ENCODE measurements around the gene MGARP.

The MGARP gene

GRCh38 chr4:139223682-139224317 lies 56.2 kb downstream of the MGARP start:
- no peaks in the 10 kb centered on the region for H3K36me3 ChIP-seq (ENCODE audit: control insufficient read depth in 1 of 2, insufficient read depth in 2 of 2, low read length in 2 of 2)
- H3K14ac ChIP-seq (ENCODE audit: low read length): no peak overlapping the region
- DNase-seq: no peak
- H3K79me2 ChIP-seq (ENCODE audit: control insufficient read depth, insufficient read depth, low read length, poor library complexity): no peaks in the 10 kb centered on the region
- H2AFZ ChIP-seq (ENCODE audit: insufficient read depth, low read length, poor library complexity): no peak overlapping the region
- no peaks in the 10 kb centered on the region for H3K9me3 ChIP-seq (ENCODE audit: insufficient read depth, low read depth, low read length)
- WGBS (ENCODE audit: extremely low coverage, insufficient coverage, insufficient read length): no CpG with 5 or more reads among the region's 2 CpGs
- no peak overlapping the region for H3K18ac ChIP-seq (ENCODE audit: low read length)
- H4K91ac ChIP-seq (ENCODE audit: low read depth, low read length): no peak overlapping the region
- no peak overlapping the region for H3K23ac ChIP-seq (ENCODE audit: low read length)
- no peak overlapping the region for H2BK12ac ChIP-seq (ENCODE audit: low read length)
- no peak overlapping the region for H2BK120ac ChIP-seq (ENCODE audit: insufficient read depth, low read length, poor library complexity)
- H3K9ac ChIP-seq (ENCODE audit: low read length): no peak overlapping the region
- no peak overlapping the region for H2BK5ac ChIP-seq (ENCODE audit: low read depth, low read length, poor library complexity)
- H3K4me2 ChIP-seq (ENCODE audit: low read length): no peak overlapping the region
- H3K27me3 ChIP-seq (ENCODE audit: insufficient read depth, low read length): no peaks in the 10 kb centered on the region
- H3K79me1 ChIP-seq (ENCODE audit: low read length): no peaks in the 10 kb centered on the region
- H3K4me1 ChIP-seq (ENCODE audit: control insufficient read depth in 1 of 2, insufficient read depth in 2 of 2, low read length in 2 of 2): no peaks in the 10 kb centered on the region
- H4K12ac ChIP-seq (ENCODE audit: low read depth, low read length): no peak overlapping the region
- no peak overlapping the region for H4K8ac ChIP-seq (ENCODE audit: low read depth, low read length)
- no peak overlapping the region for H3K4ac ChIP-seq (ENCODE audit: low read depth, low read length)
- no peak overlapping the region for H3K4me3 ChIP-seq (ENCODE audit: low read depth, low read length)
- H3K27ac ChIP-seq (ENCODE audit: low read depth, low read length): no peak overlapping the region
- no peak overlapping the region for H2AK5ac ChIP-seq (ENCODE audit: low read length)

DNA sequence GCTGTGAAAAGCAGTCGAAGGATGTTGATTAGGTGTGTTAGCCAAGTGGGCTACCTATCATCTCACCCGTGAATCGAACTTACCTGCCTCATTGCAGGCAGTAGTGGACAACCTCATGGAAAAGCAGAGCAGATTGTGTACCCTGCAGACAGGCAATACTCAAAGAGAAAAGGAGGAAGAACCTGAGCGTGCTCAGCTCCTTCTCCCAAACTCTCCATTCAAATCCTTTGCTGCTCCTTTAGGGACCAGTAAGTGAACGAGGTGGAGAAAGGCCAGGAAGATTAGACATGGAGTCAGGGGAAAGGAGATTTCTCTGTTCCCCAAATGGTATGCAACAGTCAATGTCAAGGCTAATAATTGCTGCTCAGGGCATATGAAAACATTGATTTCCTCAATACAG lies 57.8 kb downstream of the MGARP start:
- no peak overlapping the region for H3K14ac ChIP-seq (ENCODE audit: low read length)
- H3K4me3 ChIP-seq (ENCODE audit: low read depth, low read length): no peak overlapping the region
- no peak overlapping the region for H4K12ac ChIP-seq (ENCODE audit: low read depth, low read length)
- no peak for DNase-seq
- H3K9me3 ChIP-seq (ENCODE audit: insufficient read depth, low read depth, low read length): no peaks in the 10 kb centered on the region
- no peak overlapping the region for H2BK5ac ChIP-seq (ENCODE audit: low read depth, low read length, poor library complexity)
- no peaks in the 10 kb centered on the region for H3K79me2 ChIP-seq (ENCODE audit: control insufficient read depth, insufficient read depth, low read length, poor library complexity)
- H2AK5ac ChIP-seq (ENCODE audit: low read length): no peak overlapping the region
- H2BK12ac ChIP-seq (ENCODE audit: low read length): no peak overlapping the region
- no peak overlapping the region for H3K4ac ChIP-seq (ENCODE audit: low read depth, low read length)
- no peaks in the 10 kb centered on the region for H3K27me3 ChIP-seq (ENCODE audit: insufficient read depth, low read length)
- H2BK120ac ChIP-seq (ENCODE audit: insufficient read depth, low read length, poor library complexity): no peak overlapping the region
- H3K9ac ChIP-seq (ENCODE audit: low read length): no peak overlapping the region
- H3K36me3 ChIP-seq (ENCODE audit: control insufficient read depth in 1 of 2, insufficient read depth in 2 of 2, low read length in 2 of 2): no peaks in the 10 kb centered on the region
- no peak overlapping the region for H3K23ac ChIP-seq (ENCODE audit: low read length)
- no peak overlapping the region for H2AFZ ChIP-seq (ENCODE audit: insufficient read depth, low read length, poor library complexity)
- no peak overlapping the region for H3K18ac ChIP-seq (ENCODE audit: low read length)
- no CpG with 5 or more reads among the region's 5 CpGs for WGBS (ENCODE audit: extremely low coverage, insufficient coverage, insufficient read length)
- no peak overlapping the region for H4K8ac ChIP-seq (ENCODE audit: low read depth, low read length)
- no peaks in the 10 kb centered on the region for H3K4me1 ChIP-seq (ENCODE audit: control insufficient read depth in 1 of 2, insufficient read depth in 2 of 2, low read length in 2 of 2)
- no peaks in the 10 kb centered on the region for H3K79me1 ChIP-seq (ENCODE audit: low read length)
- no peak overlapping the region for H4K91ac ChIP-seq (ENCODE audit: low read depth, low read length)
- no peak overlapping the region for H3K4me2 ChIP-seq (ENCODE audit: low read length)
- H3K27ac ChIP-seq (ENCODE audit: low read depth, low read length): no peak overlapping the region

GRCh38 chr4:139221687-139222086 lies 58.3 kb downstream of the MGARP start:
- Histone ChIP-seq H2BK12ac (ENCODE audit: low read length) (no peak overlapping the region), H3K27ac (ENCODE audit: low read depth, low read length) (no peak overlapping the region), H3K4ac (ENCODE audit: low read depth, low read length) (no peak overlapping the region), H3K14ac (ENCODE audit: low read length) (no peak overlapping the region), H2BK120ac (ENCODE audit: insufficient read depth, low read length, poor library complexity) (no peak overlapping the region), H2AFZ (ENCODE audit: insufficient read depth, low read length, poor library complexity) (no peak overlapping the region), H3K79me2 (ENCODE audit: control insufficient read depth, insufficient read depth, low read length, poor library complexity) (no peaks in the 10 kb centered on the region), H3K4me2 (ENCODE audit: low read length) (no peak overlapping the region), H3K4me1 (ENCODE audit: control insufficient read depth in 1 of 2, insufficient read depth in 2 of 2, low read length in 2 of 2) (no peaks in the 10 kb centered on the region), H3K36me3 (ENCODE audit: control insufficient read depth in 1 of 2, insufficient read depth in 2 of 2, low read length in 2 of 2) (no peaks in the 10 kb centered on the region), H3K9me3 (ENCODE audit: insufficient read depth, low read depth, low read length) (no peaks in the 10 kb centered on the region), H4K8ac (ENCODE audit: low read depth, low read length) (no peak overlapping the region), H3K79me1 (ENCODE audit: low read length) (no peaks in the 10 kb centered on the region), H4K91ac (ENCODE audit: low read depth, low read length) (no peak overlapping the region), H3K4me3 (ENCODE audit: low read depth, low read length) (no peak overlapping the region), H2BK5ac (ENCODE audit: low read depth, low read length, poor library complexity) (no peak overlapping the region), H3K18ac (ENCODE audit: low read length) (no peak overlapping the region), H2AK5ac (ENCODE audit: low read length) (no peak overlapping the region), H4K12ac (ENCODE audit: low read depth, low read length) (no peak overlapping the region), H3K23ac (ENCODE audit: low read length) (no peak overlapping the region), H3K27me3 (ENCODE audit: insufficient read depth, low read length) (no peaks in the 10 kb centered on the region), H3K9ac (ENCODE audit: low read length) (no peak overlapping the region)
- DNase-seq: no peak
- no CpG with 5 or more reads among the region's 5 CpGs for WGBS (ENCODE audit: extremely low coverage, insufficient coverage, insufficient read length)

DNA sequence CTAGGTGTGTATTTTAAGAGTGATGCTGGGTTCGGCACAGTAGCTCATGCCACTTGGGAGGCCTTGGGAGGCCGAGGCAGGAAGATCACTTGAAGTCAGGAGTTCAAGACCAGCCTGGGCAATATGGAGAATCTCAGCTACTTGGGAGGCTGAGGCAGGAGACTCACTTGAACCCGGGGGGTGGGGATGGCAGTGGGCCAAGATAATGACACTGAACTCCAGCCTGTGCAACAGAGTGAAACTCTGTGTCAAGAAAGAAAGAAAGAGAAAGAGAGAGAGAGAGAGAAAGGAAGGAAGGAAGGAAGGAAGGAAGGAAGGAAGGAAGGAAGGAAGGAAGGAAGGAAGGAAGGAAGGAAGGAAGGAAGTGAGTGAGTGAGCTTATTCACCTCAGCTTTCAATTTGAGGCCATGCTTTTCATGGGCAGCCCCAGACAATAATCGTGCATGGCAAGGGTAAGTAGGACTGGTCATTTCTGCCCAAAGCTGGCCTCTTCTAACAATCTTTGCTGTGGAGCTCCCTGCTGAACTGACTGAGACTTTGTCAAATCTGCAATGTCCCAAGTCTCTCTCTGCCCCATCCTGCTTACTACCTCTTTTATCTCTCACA lies 60.5 kb downstream of the MGARP start:
- no peak overlapping the region for H3K9ac ChIP-seq (ENCODE audit: low read length)
- no peak overlapping the region for H2BK120ac ChIP-seq (ENCODE audit: insufficient read depth, low read length, poor library complexity)
- H2BK5ac ChIP-seq (ENCODE audit: low read depth, low read length, poor library complexity): no peak overlapping the region
- no peak overlapping the region for H3K4me2 ChIP-seq (ENCODE audit: low read length)
- H2AK5ac ChIP-seq (ENCODE audit: low read length): no peak overlapping the region
- no peak overlapping the region for H3K4me3 ChIP-seq (ENCODE audit: low read depth, low read length)
- H3K18ac ChIP-seq (ENCODE audit: low read length): no peak overlapping the region
- no peak overlapping the region for H4K8ac ChIP-seq (ENCODE audit: low read depth, low read length)
- no peaks in the 10 kb centered on the region for H3K36me3 ChIP-seq (ENCODE audit: control insufficient read depth in 1 of 2, insufficient read depth in 2 of 2, low read length in 2 of 2)
- no peaks in the 10 kb centered on the region for H3K79me2 ChIP-seq (ENCODE audit: control insufficient read depth, insufficient read depth, low read length, poor library complexity)
- H3K27ac ChIP-seq (ENCODE audit: low read depth, low read length): no peak overlapping the region
- no CpG with 5 or more reads among the region's 4 CpGs for WGBS (ENCODE audit: extremely low coverage, insufficient coverage, insufficient read length)
- H4K12ac ChIP-seq (ENCODE audit: low read depth, low read length): no peak overlapping the region
- H2AFZ ChIP-seq (ENCODE audit: insufficient read depth, low read length, poor library complexity): no peak overlapping the region
- no peak overlapping the region for H2BK12ac ChIP-seq (ENCODE audit: low read length)
- no peak overlapping the region for H3K23ac ChIP-seq (ENCODE audit: low read length)
- no peak overlapping the region for H3K4ac ChIP-seq (ENCODE audit: low read depth, low read length)
- H3K14ac ChIP-seq (ENCODE audit: low read length): no peak overlapping the region
- no peak overlapping the region for H4K91ac ChIP-seq (ENCODE audit: low read depth, low read length)
- no peaks in the 10 kb centered on the region for H3K4me1 ChIP-seq (ENCODE audit: control insufficient read depth in 1 of 2, insufficient read depth in 2 of 2, low read length in 2 of 2)
- no peak for DNase-seq
- H3K9me3 ChIP-seq (ENCODE audit: insufficient read depth, low read depth, low read length): no peaks in the 10 kb centered on the region
- H3K79me1 ChIP-seq (ENCODE audit: low read length): no peaks in the 10 kb centered on the region
- H3K27me3 ChIP-seq (ENCODE audit: insufficient read depth, low read length): no peaks in the 10 kb centered on the region

Data from trophoblast cell (in vitro differentiated cells and primary cell).